A549 (cell line): ENCODE measurements around the gene UBAC1. TPM values are rescaled to one million over a fixed set of nuclear protein-coding genes. Genes with fewer than 3 reads are reported as not detected.
A peak's percentile ranks its signal among the peaks of the same experiment; 100 is the strongest.

Source experiments
- ATAC-seq, 2 experiments: fragments of 200-7000 bp in 1 of 2; fragments of >200 bp in 1 of 2; cut with Nextera tagmentation in 1 of 2; cut with Tn5 transposase in 1 of 2; 3 replicates each; pipeline versions ENCODE4 v1.8.0 to v1.9.1; 2018 to 2020; ENCODE audit warnings: mild to moderate bottlenecking in 1 of 2, moderate library complexity in 1 of 2
- CTCF ChIA-PET: fragments of 300-600 bp; sonication (Branson Sonifier 250); formaldehyde crosslinking; extraction: SDS; loops from one replicate; lab custom pipeline; 2021; ENCODE audit warnings: antibody characterized with exemption, inconsistent platforms; lab: Yijun Ruan, JAX
- POLR2A ChIA-PET: fragments of 350-600 bp; formaldehyde crosslinking; extraction: SDS; loops from one replicate; lab custom pipeline; 2021; ENCODE audit warnings: antibody characterized with exemption, inconsistent platforms; lab: Yijun Ruan, JAX
- DNase-seq, 2 experiments: peaks; one replicate each; pipeline versions ENCODE4 v3.0.0 to v3.0.0-alpha.2; 2011 to 2016; ENCODE audit warnings: low read depth in 1 of 2, low spot score in 1 of 2
- FAIRE-seq: peaks from 2 replicates; lab custom pipeline; 2011; peaks lifted over from hg19 to GRCh38; lab: Jason Lieb, UNC
- H3K27ac ChIP-seq, 2 experiments: fragments of >200 bp; sonication (Bioruptor Twin); formaldehyde crosslinking; 3 replicates each; pipeline ENCODE4 v1.5.1; 2016 to 2017
- H3K4me1 ChIP-seq: fragments of >200 bp; sonication (Bioruptor Twin); formaldehyde crosslinking; 3 replicates; pipeline ENCODE4 v1.6.1; 2016
- H3K4me2 ChIP-seq: fragments of >200 bp; sonication (Bioruptor Twin); formaldehyde crosslinking; 3 replicates; pipeline ENCODE4 v1.6.1; 2016
- H3K4me3 ChIP-seq: fragments of >200 bp; sonication (Bioruptor Twin); formaldehyde crosslinking; 3 replicates; pipeline ENCODE4 v1.5.1; 2016
- H3K9me3 ChIP-seq: fragments of >200 bp; sonication (Bioruptor Twin); formaldehyde crosslinking; 3 replicates; pipeline ENCODE4 v1.6.1; 2016
- BHLHE40 ChIP-seq: IDR thresholded peaks from 2 replicates; pipeline ENCODE4 v1.6.1; 2012; ENCODE audit warnings: low read depth, low read length, inconsistent platforms
- CHD2 ChIP-seq: fragments of 150-350 bp; IDR thresholded peaks from 2 replicates; pipeline ENCODE4 v1.6.1; 2014; ENCODE audit warnings: low read length; ENCODE audit not compliant: partially characterized antibody
- CHD4 ChIP-seq: fragments of 200-600 bp; sonication (generic); IDR thresholded peaks from 2 replicates; pipeline ENCODE4 v1.6.1; 2016; ENCODE audit warnings: antibody characterized with exemption, mild to moderate bottlenecking, borderline replicate concordance
- ESRRA ChIP-seq: fragments of 150-350 bp; IDR thresholded peaks from 2 replicates; pipeline ENCODE4 v1.6.1; 2014; ENCODE audit warnings: mild to moderate bottlenecking, low read length, borderline replicate concordance
- FOXS1 ChIP-seq: fragments of 250-450 bp; sonication (Bioruptor Pico); IDR thresholded peaks from 2 replicates; pipeline ENCODE4 v1.5.0; 2020; ENCODE audit warnings: mild to moderate bottlenecking, moderate library complexity
- HEYL ChIP-seq: fragments of 250-450 bp; sonication (Bioruptor Pico); IDR thresholded peaks from 2 replicates; pipeline ENCODE4 v1.8.0; 2021; ENCODE audit warnings: mild to moderate bottlenecking, moderate library complexity
- HOXB5 ChIP-seq: fragments of 250-450 bp; sonication (Bioruptor Pico); IDR thresholded peaks from 2 replicates; pipeline ENCODE4 v1.5.0; 2020; ENCODE audit warnings: mild to moderate bottlenecking, moderate library complexity
- JUNB ChIP-seq: fragments of >200 bp; sonication (Bioruptor Twin); formaldehyde crosslinking; IDR thresholded peaks from 2 replicates; pipeline ENCODE4 v1.6.1; 2016
- MAFK ChIP-seq: fragments of 450-650 bp; IDR thresholded peaks from 2 replicates; pipeline ENCODE4 v1.6.1; 2014; ENCODE audit not compliant: partially characterized antibody
- NFE2L2 ChIP-seq: fragments of 150-350 bp; conservative IDR thresholded peaks from 2 replicates; pipeline ENCODE4 v1.6.1; 2014; ENCODE audit warnings: low read length
- NPAS2 ChIP-seq: fragments of 250-450 bp; sonication (Bioruptor Pico); IDR thresholded peaks from 2 replicates; pipeline ENCODE4 v1.8.0; 2022; ENCODE audit warnings: mild to moderate bottlenecking, moderate library complexity, borderline replicate concordance
- NR3C1 ChIP-seq: fragments of >200 bp; sonication (Bioruptor Twin); formaldehyde crosslinking; IDR thresholded peaks from 3 replicates; pipeline ENCODE4 v1.6.1; 2017
- PHF8 ChIP-seq: fragments of 200-600 bp; sonication (generic); IDR thresholded peaks from 2 replicates; pipeline ENCODE4 v1.6.1; 2016; ENCODE audit warnings: low read depth, mild to moderate bottlenecking, antibody characterized with exemption, moderate library complexity, borderline replicate concordance
- POLR2AphosphoS2 ChIP-seq: conservative IDR thresholded peaks from 2 replicates; pipeline ENCODE4 v1.6.1; 2012; ENCODE audit warnings: low read length, improper control_type of control experiment, inconsistent platforms
- RNF2 ChIP-seq: fragments of 200-600 bp; sonication (generic); IDR thresholded peaks from 2 replicates; pipeline ENCODE4 v1.6.1; 2016; ENCODE audit warnings: low read depth, mild to moderate bottlenecking, antibody characterized with exemption, moderate library complexity, borderline replicate concordance
- SMC3 ChIP-seq: fragments of >200 bp; sonication (Bioruptor Twin); formaldehyde crosslinking; IDR thresholded peaks from 3 replicates; pipeline ENCODE4 v1.6.1; 2018; ENCODE audit warnings: inconsistent platforms
- SREBF2 ChIP-seq: fragments of 450-650 bp; IDR thresholded peaks from 2 replicates; pipeline ENCODE4 v1.6.1; 2014; ENCODE audit warnings: mild to moderate bottlenecking, moderate library complexity
- TFCP2L1 ChIP-seq: fragments of 250-450 bp; sonication (Bioruptor Pico); IDR thresholded peaks from 2 replicates; pipeline ENCODE4 v1.5.0; 2021; ENCODE audit warnings: mild to moderate bottlenecking
- ZFP36 ChIP-seq: fragments of 450-650 bp; IDR thresholded peaks from 2 replicates; pipeline ENCODE4 v1.6.1; 2014; ENCODE audit warnings: borderline replicate concordance; ENCODE audit not compliant: partially characterized antibody
- ZNF302 ChIP-seq: fragments of 250-450 bp; sonication (Bioruptor Pico); IDR thresholded peaks from 2 replicates; pipeline ENCODE4 v1.9.0; 2021; ENCODE audit warnings: inconsistent platforms, mild to moderate bottlenecking, moderate library complexity
- WGBS: methylation state at CpG from one replicate; pipeline ENCODE4 v1.1.6; 2017; ENCODE audit errors: missing lambda C conversion rate; 5-methylcytosine and 5-hydroxymethylcytosine counted together
- polyA plus RNA-seq, 4 experiments: library from polyadenylated mRNA; depleted of rRNA in 3 of 4; stranded (reverse); fragments of >200 nt; fragmentation: RNase III in 1 of 4; extraction: RNeasy Plus Mini Kit Qiagen cat#74134 plus additional on column Dnase treatment in 1 of 4; gene quantifications; 2 replicates in 3 of 4; 3 replicates in 1 of 4; pipeline ENCODE4 v1.2.3, GENCODE V29; 2011 to 2017
- TF ChIP-seq, protein P1 (sequence below): IDR thresholded peaks from 2 replicates; pipeline ENCODE4 v1.6.1; 2012
- TF ChIP-seq, protein P2 (sequence below): IDR thresholded peaks from 2 replicates; pipeline ENCODE4 v1.6.1; 2012; ENCODE audit warnings: low read depth, borderline replicate concordance
- TF ChIP-seq, protein P3 (sequence below): IDR thresholded peaks from 2 replicates; pipeline ENCODE4 v1.6.1; 2012

Gene UBAC1
- polyA plus RNA-seq, 2 of the 4 experiments (the other 2 are of a cell fraction), result 30.8 to 37.6 TPM

DNA sequence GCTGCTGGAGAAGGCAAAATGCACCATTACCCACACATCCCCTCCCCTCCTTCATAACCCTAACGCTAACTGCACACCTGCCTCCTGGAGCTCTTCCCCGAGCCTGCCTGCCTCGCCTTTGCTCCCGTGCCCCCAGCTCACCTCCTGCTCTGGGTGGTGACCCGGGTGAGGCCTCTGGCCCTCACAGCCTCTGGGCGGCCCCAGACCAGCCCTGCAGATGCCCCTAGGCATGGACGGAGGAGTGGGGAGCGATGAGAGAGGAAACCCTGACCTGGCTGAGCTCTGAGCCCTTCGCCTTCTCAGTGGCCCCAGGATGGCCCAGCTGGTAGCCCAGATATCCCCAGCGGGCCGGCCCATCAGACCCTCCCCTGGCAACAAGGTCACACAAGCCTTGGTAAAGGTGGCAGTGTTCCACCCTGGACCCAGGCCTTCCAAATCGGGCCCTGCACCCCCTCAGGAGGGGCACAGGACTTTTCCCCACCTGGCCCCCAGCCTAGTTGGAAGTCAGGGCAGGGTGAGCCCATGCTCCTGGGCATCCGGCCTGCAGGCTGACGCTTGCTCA lies 39.3 kb downstream of the UBAC1 start:
- POLR2A ChIA-PET, result interaction anchor here (1.0 kb wide), 1 partner anchor 14 kb away, joined by 3 read pairs; the partner anchor contains the start of gene CAMSAP1

DNA sequence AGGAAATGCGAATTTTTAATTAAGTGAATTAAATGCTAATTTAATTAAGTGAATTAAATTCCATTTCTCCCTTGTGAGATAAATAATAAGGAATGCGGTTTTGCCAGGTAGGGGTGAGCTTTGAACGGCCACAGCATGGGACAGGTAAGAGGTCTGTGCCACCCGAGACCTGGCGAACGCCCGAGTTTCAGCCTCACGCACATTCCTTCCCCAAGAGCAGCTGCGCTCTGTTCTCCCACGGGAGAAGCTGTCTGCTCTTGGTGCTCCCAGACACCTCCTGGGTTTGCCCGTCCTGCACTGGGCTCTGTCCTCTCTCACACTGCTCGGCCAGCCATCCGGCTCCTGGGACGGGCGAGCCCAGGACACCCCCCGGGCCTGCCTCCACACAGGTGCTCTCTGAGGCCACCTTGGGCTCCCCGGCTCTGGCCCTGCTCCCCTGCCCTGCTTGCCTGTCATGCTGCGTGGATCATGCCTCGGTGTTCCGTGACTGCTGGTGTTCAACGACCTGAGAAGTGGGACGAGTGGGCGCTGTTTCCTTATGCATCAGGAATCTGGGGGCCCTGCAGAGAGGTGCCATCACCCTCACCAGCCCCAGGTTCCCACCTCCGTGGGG lies 40.1 kb downstream of the UBAC1 start:
- CTCF ChIA-PET, result interaction anchor here (0.8 to 1.3 kb wide), 4 partner anchors 40 to 202 kb away, joined by 3 to 4 read pairs (median 4); partner anchors contain the start of gene UBAC1
- no peak overlapping the region for H3K4me2 ChIP-seq
- FAIRE-seq (no peak), DNase-seq (no peak), ATAC-seq (peak; percentile 48 to 51; a peak in 5 of 6 replicates)
- no peak overlapping the region for H3K4me3 ChIP-seq
- no peaks in the 10 kb centered on the region for H3K4me1 ChIP-seq
- POLR2A ChIA-PET, result interaction anchor here (1.0 kb wide), 1 partner anchor 14 kb away, joined by 3 read pairs; the partner anchor contains the start of gene CAMSAP1
- TF ChIP-seq ZNF302 (no peak), ESRRA (no peak), NFE2L2 (no peak), RNF2 (no peak), MAFK (no peak), NR3C1 (no peak), PHF8 (no peak), POLR2AphosphoS2 (no peak), SREBF2 (no peak), SMC3 (no peak), HOXB5 (no peak), BHLHE40 (no peak)
- TF ChIP-seq, protein P1, sequence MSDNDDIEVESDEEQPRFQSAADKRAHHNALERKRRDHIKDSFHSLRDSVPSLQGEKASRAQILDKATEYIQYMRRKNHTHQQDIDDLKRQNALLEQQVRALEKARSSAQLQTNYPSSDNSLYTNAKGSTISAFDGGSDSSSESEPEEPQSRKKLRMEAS, result no peak
- H3K9me3 ChIP-seq, result peaks cover 40% of the 10 kb centered on the region
- WGBS, result 91% methylated on average over 11 of the region's 24 CpGs
- no peak overlapping the region for H3K27ac ChIP-seq

More for the DNA sequence above, 39.3 kb downstream of the UBAC1 start:
- Histone ChIP-seq H3K4me2 (no peak overlapping the region), H3K9me3 (peaks cover 32% of the 10 kb centered on the region), H3K4me3 (no peak overlapping the region), H3K4me1 (peaks cover 5% of the 10 kb centered on the region; the same call in 2 of the 3 replicates), H3K27ac (no peak overlapping the region)
- TF ChIP-seq CHD2, result no peak
- TF ChIP-seq, protein P2, sequence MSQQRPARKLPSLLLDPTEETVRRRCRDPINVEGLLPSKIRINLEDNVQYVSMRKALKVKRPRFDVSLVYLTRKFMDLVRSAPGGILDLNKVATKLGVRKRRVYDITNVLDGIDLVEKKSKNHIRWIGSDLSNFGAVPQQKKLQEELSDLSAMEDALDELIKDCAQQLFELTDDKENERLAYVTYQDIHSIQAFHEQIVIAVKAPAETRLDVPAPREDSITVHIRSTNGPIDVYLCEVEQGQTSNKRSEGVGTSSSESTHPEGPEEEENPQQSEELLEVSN, result no peak
- TF ChIP-seq HEYL (CRISPR knock-in tag), result no peak
- no peak for TF ChIP-seq JUNB
- no peak for TF ChIP-seq CHD4
- no peak for TF ChIP-seq TFCP2L1 (CRISPR knock-in tag)
- no peak for TF ChIP-seq ZFP36
- TF ChIP-seq, protein P3, sequence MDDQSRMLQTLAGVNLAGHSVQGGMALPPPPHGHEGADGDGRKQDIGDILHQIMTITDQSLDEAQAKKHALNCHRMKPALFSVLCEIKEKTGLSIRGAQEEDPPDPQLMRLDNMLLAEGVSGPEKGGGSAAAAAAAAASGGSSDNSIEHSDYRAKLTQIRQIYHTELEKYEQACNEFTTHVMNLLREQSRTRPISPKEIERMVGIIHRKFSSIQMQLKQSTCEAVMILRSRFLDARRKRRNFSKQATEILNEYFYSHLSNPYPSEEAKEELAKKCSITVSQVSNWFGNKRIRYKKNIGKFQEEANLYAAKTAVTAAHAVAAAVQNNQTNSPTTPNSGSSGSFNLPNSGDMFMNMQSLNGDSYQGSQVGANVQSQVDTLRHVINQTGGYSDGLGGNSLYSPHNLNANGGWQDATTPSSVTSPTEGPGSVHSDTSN, result no peak
- peak in 1 of 2 experiments; percentile 10; a peak in 1 of 6 replicates for ATAC-seq
- 91% methylated on average over 11 of the region's 14 CpGs for WGBS
- no peak for DNase-seq
- no peak for FAIRE-seq
- CTCF ChIA-PET, result interaction anchor here (0.8 to 1.3 kb wide), 3 partner anchors 39 to 201 kb away, joined by 3 to 4 read pairs (median 4); partner anchors contain the start of gene UBAC1

DNA sequence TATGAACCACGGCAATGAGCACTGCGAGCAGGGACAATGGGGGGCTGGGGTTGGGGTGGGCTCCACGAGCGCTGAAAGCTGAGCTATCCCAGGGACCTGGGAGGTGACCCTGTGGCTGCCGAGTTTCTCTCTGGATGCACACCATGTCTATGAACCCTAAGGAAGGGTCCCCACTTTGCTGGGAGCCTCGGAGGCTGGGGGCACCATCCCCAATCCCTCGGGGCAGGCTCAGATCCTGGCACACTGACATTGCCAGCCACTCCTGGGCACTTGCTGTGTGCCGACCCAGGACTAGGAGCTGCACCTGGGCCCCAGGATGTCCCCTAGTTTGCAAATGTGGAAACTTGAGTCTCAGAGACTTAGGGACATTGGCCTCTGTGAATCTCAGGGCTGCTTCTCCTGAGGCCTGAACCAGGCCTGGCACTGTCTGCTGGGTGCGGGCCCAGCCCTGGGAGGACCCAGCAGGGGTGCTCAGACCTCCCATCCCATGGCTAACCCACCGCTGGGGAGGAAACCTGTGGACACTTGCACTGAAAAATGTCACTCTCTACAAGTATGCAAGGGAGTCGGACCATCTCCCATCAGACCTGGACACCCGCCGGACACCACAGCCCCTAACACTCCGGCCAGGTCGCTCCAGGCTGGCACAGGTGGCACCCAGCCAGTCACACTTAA lies 40.8 kb downstream of the UBAC1 start:
- no peak for TF ChIP-seq JUNB
- no peak for TF ChIP-seq FOXS1 (CRISPR knock-in tag)
- no peak for TF ChIP-seq PHF8
- no peak for TF ChIP-seq NPAS2 (CRISPR knock-in tag)
- TF ChIP-seq SREBF2, result no peak
- TF ChIP-seq POLR2AphosphoS2, result no peak
- TF ChIP-seq, all 56 proteins: peak for 0
- no peak overlapping the region for H3K4me3 ChIP-seq
- ATAC-seq (peak; percentile 37 to 39; a peak in 2 of 6 replicates), DNase-seq (no peak), FAIRE-seq (no peak)
- POLR2A ChIA-PET, result no interaction called here
- peaks cover 47% of the 10 kb centered on the region for H3K9me3 ChIP-seq
- 74% methylated on average over 12 of the region's 15 CpGs for WGBS
- no peak overlapping the region for H3K27ac ChIP-seq
- CTCF ChIA-PET, result interaction anchor here (1.2 kb wide), 1 partner anchor 123 kb away, joined by 3 read pairs; no protein-coding TSS in a partner anchor
- no peaks in the 10 kb centered on the region for H3K4me1 ChIP-seq
- no peak overlapping the region for H3K4me2 ChIP-seq
